ENCODE measurements around the gene YIF1A.
A peak's percentile ranks its signal among the peaks of the same experiment; 100 is the strongest.
"Not testable (repeated sequence)": the region's sequence is repeated elsewhere in the genome, so short reads cannot be mapped to it uniquely, and the experiment has no call there.

Gene YIF1A

GRCh38 chr11:66311965-66312548 is 23.1 kb upstream of the YIF1A start:
- DNase-seq (ENCODE audit: low read depth) = peak; percentile 91

GRCh38 chr11:66311470-66311964 is 22.6 kb upstream of the YIF1A start:
- DNase-seq (ENCODE audit: low read depth) = no peak

GRCh38 chr11:66310803-66311440 is 22.0 kb upstream of the YIF1A start:
- DNase-seq (ENCODE audit: low read depth) = not testable (repeated sequence)

GRCh38 chr11:66310324-66310723 is 21.4 kb upstream of the YIF1A start:
- DNase-seq (ENCODE audit: low read depth) = no peak

GRCh38 chr11:66309475-66309874 is 20.5 kb upstream of the YIF1A start:
- DNase-seq (ENCODE audit: low read depth) = no peak

- no peak for DNase-seq (ENCODE audit: low read depth)
These were observed 13.7 kb upstream of the YIF1A start for GRCh38 chr11:66302656-66303055.

- DNase-seq (ENCODE audit: low read depth) = no peak
These were observed 10.2 kb upstream of the YIF1A start for GRCh38 chr11:66299186-66299585.

GRCh38 chr11:66297610-66298009 is 8.7 kb upstream of the YIF1A start:
- DNase-seq (ENCODE audit: low read depth) = no peak

- no peak for DNase-seq (ENCODE audit: low read depth)
These were observed 6.0 kb upstream of the YIF1A start for GRCh38 chr11:66294626-66295620.

- DNase-seq (ENCODE audit: low read depth) = no peak
These were observed 5.1 kb upstream of the YIF1A start for GRCh38 chr11:66293777-66294625.

- no peak for DNase-seq (ENCODE audit: low read depth)
These were observed 4.4 kb upstream of the YIF1A start for GRCh38 chr11:66293352-66293751.

- DNase-seq (ENCODE audit: low read depth) = no peak
These were observed 3.8 kb upstream of the YIF1A start for GRCh38 chr11:66292543-66293332.

GRCh38 chr11:66291706-66292542 is 3.0 kb upstream of the YIF1A start, which contains the start of gene TMEM151A:
Gene TMEM151A, plus strand, starts transcription at chr11:66291894. Its CDS starts 120 bp downstream, at chr11:66292014.
- no peak for DNase-seq (ENCODE audit: low read depth)

GRCh38 chr11:66291303-66291705 is 2.4 kb upstream of the YIF1A start:
- no peak for DNase-seq (ENCODE audit: low read depth)

- no peak for DNase-seq (ENCODE audit: low read depth)
These were observed 1.3 kb upstream of the YIF1A start for GRCh38 chr11:66290330-66290621.

GRCh38 chr11:66289548-66290329 is 796 bp upstream of the YIF1A start:
- no peak for DNase-seq (ENCODE audit: low read depth)

GRCh38 chr11:66287889-66288670 is 863 bp downstream of the YIF1A start:
- no peak for DNase-seq (ENCODE audit: low read depth)

- no peak for DNase-seq (ENCODE audit: low read depth)
These were observed 1.6 kb downstream of the YIF1A start for GRCh38 chr11:66287211-66287888.

All from fibroblast of the conjunctiva (primary cell).